ENCODE measurements around the gene TTC39C. TPM values are rescaled to one million over a fixed set of nuclear protein-coding genes. Genes with fewer than 3 reads are reported as not detected.

TTC39C gene
- 10 to 100 TPM; 12.3 to 35.9 (median 24.8) TPM for total RNA-seq

GRCh38 chr18:24014062-24014985 lies at the start of gene TTC39C:
Gene TTC39C, plus strand, starts transcription at chr18:24014754. Its CDS starts 118 bp downstream, at chr18:24014872.
- peak; percentile 49 for DNase-seq
- TF ChIP-seq POLR2A (IDR thresholded peaks at IDR 0.05) (peak in 2 of 4 donors; percentile 56 to 63), CTCF (IDR thresholded peaks at IDR 0.05) (peak in 1 of 6 experiments; percentile 6)
- H3K9me3 ChIP-seq, result no peaks in the 10 kb centered on the region
- peak within 1 kb of the TSS; percentile 82 to 94 (median 88) for H3K4me3 ChIP-seq
- H3K27me3 ChIP-seq, result no peaks in the 10 kb centered on the region
- intact Hi-C loops (cut with DNase I), result loop anchor here (10.0 kb wide), 1 partner anchor 100 kb away; no protein-coding TSS in a partner anchor
- 0% methylated on average over 5 of the region's 118 CpGs; no CpG with 5 or more reads in 1 of the 2 donors for WGBS, 2 donors
- H3K27ac ChIP-seq, result peak within 1 kb of the TSS; percentile 87 to 94 (median 90)
- H3K36me3 ChIP-seq, result no peaks in the 10 kb centered on the region
- peaks cover 5 to 59% (median 8%) of the 10 kb centered on the region in 3 donors for H3K4me1 ChIP-seq

DNA sequence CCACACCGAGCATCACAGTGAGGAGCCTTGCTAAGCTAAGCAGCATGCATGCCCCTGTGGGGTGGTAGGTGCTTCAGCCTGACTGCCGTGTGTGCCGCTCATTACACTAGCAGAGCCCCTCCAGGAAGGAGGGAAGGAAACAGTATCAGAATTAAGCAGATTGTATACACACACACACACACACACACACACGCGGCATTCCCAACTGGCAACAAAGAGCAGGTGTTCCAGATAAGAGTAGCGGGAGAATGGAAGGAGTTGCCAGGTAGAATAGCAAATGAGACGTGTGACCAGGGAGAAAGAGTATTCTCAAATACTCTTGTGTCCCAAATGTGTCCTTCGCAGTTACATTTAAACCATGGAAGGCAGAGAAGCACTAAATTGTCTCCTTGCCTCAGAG lies 47.6 kb upstream of the TTC39C start:
- intact Hi-C loops (cut with DNase I), result no loop called here
- H3K4me3 ChIP-seq, result no peak overlapping the region
- H3K27me3 ChIP-seq, result no peaks in the 10 kb centered on the region
- no peaks in the 10 kb centered on the region for H3K9me3 ChIP-seq
- peaks cover 7 to 48% (median 22%) of the 10 kb centered on the region in 3 donors for H3K4me1 ChIP-seq
- WGBS, 2 donors, result 89 to 90% methylated on average over 6 to 8 of the region's 8 CpGs
- H3K36me3 ChIP-seq, result no peaks in the 10 kb centered on the region
- no peak overlapping the region for H3K27ac ChIP-seq
- TF ChIP-seq CTCF (IDR thresholded peaks at IDR 0.05) (no peak), POLR2A (IDR thresholded peaks at IDR 0.05) (no peak)
- DNase-seq, result no peak

DNA sequence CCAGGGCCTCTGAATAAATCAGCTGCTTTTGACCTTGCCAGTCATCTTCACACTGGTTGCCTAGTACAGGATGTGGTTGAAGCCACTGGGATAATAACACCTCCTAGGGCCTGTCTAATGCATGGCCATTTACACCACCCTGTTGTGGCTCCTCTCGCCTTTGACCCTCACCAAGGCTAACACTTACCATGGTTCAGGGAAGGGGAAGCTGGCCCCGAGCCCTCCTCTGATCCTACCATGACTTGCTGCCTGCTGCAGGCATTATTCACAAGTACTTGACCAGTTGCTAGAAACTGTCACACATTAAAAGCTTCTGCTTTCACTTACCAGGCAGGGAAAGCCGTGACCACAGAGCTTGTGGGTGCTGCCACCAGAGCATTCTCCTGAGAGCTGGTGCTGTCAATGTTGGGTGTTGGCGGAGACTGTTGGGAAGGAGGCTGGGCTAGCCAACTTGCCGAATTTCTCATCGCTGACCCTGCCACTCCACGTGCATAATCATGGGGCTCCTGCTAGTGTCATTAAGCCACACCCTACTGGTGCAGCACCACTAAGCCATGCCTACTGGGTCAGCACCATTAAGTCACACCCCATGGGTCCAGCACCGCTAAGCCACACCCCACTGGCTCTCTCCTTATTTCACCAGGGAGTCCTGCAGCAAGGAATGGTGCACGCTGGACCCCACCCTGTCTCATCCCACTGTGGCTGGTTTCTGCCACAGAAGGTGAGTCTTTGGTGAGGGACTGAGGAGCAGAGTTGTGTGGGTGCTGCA lies 47.0 kb upstream of the TTC39C start:
- H3K9me3 ChIP-seq, result no peaks in the 10 kb centered on the region
- no peaks in the 10 kb centered on the region for H3K36me3 ChIP-seq
- H3K27ac ChIP-seq, result no peak overlapping the region
- intact Hi-C loops (cut with DNase I), result no loop called here
- peaks cover 7 to 54% (median 22%) of the 10 kb centered on the region in 3 donors for H3K4me1 ChIP-seq
- H3K4me3 ChIP-seq, result no peak overlapping the region
- TF ChIP-seq POLR2A (IDR thresholded peaks at IDR 0.05), result no peak
- no peak for TF ChIP-seq CTCF (IDR thresholded peaks at IDR 0.05)
- 67 to 83% methylated on average over 9 of the region's 9 CpGs for WGBS, 2 donors
- no peaks in the 10 kb centered on the region for H3K27me3 ChIP-seq
- no peak for DNase-seq

GRCh38 chr18:23968638-23969604 lies 45.6 kb upstream of the TTC39C start:
- Histone ChIP-seq H3K27ac (no peak overlapping the region), H3K4me1 (peaks cover 7 to 50% (median 22%) of the 10 kb centered on the region in 3 donors), H3K27me3 (no peaks in the 10 kb centered on the region), H3K9me3 (no peaks in the 10 kb centered on the region), H3K36me3 (no peaks in the 10 kb centered on the region), H3K4me3 (no peak overlapping the region)
- TF ChIP-seq POLR2A (IDR thresholded peaks at IDR 0.05), result no peak
- TF ChIP-seq CTCF (IDR thresholded peaks at IDR 0.05), result no peak
- WGBS, 2 donors, result 88 to 95% methylated on average over 3 to 4 of the region's 4 CpGs
- intact Hi-C loops (cut with DNase I), result no loop called here
- DNase-seq, result no peak

Data from esophagus squamous epithelium (tissue), 5 donors.